AG10803 (cell line): ENCODE data around the gene DPYSL3.

ENCODE experiments used
- DNase-seq: peaks from one replicate; pipeline ENCODE4 v3.0.0; 2010; ENCODE audit warnings: low read depth
- H3K4me3 ChIP-seq: 2 replicates; pipeline ENCODE4 v1.5.1; 2011; ENCODE audit warnings: mild to moderate bottlenecking, low read length, control low read depth
- CTCF ChIP-seq: conservative IDR thresholded peaks from 2 replicates; pipeline ENCODE4 v1.5.1; 2011; ENCODE audit warnings: mild to moderate bottlenecking, low read length, control low read depth, inconsistent platforms

Gene DPYSL3

GRCh38 chr5:147530530-147531389 is 20.9 kb upstream of the DPYSL3 start:
- no peak for TF ChIP-seq CTCF
- DNase-seq, result peak; percentile 76
- H3K4me3 ChIP-seq, result no peak overlapping the region

DNA sequence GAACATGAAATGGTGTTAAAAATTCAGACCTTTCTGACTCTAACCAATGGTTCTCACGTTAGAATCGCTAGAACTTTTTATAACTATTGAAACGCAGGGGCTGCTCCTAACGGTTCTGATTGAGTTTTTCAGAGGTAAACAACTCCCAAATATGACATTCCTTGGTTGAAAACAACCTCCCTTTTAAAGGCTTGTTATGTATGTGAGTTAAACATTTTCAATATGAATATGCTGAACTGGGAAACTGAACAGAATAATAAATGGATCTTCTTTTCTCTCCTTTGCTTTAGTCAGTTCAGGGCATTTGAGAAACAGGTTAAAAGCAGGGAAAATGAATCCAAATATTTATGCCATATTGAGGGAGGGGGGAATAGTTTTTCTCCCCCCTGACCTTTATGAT is 13.2 kb upstream of the DPYSL3 start:
- TF ChIP-seq CTCF, result no peak
- H3K4me3 ChIP-seq, result no peak overlapping the region
- DNase-seq, result no peak

DNA sequence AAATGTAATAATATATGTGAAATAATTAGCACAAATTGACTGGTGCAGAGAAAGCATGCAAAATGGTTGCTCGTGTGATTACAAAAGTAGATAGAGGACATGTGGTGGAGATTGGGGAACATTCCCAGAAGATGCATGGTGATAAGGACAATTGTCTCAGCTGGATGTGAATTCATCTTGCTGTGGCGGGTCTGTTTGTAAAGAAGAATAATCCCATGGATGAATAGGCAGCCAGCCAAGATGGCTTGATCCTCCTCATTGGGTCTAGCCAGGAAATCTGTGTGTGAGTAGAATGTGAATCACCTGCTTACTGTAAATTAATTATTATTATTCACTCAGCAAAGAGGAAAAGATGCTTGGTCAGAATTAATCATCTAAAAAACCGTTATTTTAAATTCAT is 12.6 kb upstream of the DPYSL3 start:
- no peak overlapping the region for H3K4me3 ChIP-seq
- no peak for TF ChIP-seq CTCF
- no peak for DNase-seq

GRCh38 chr5:147520450-147520849 is 10.6 kb upstream of the DPYSL3 start:
- H3K4me3 ChIP-seq, result no peak overlapping the region
- no peak for DNase-seq
- TF ChIP-seq CTCF, result no peak

DNA sequence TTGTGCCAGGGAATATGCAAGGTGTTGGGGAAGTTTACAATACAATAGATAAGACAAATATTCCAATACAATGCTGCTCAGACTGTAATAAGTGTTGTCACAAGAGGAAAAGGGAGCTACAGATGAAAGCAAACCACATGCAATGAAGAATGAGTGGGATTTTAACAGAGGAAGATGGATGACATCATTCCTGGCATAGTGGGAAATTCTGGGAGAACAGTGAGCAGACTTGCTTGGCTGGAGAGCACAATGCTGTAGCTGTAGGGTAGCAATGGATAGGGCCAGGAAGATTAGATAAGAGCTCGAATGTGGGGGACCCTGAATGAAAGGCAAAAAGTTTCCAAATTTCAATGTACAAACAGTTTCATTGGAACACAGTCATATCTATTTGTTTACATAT is 9.5 kb upstream of the DPYSL3 start:
- no peak for DNase-seq
- H3K4me3 ChIP-seq, result no peak overlapping the region
- no peak for TF ChIP-seq CTCF

- no peak overlapping the region for H3K4me3 ChIP-seq
- TF ChIP-seq CTCF, result no peak
- no peak for DNase-seq
Measured at GRCh38 chr5:147517383-147517782, 7.5 kb upstream of the DPYSL3 start.

GRCh38 chr5:147515269-147515668 is 5.4 kb upstream of the DPYSL3 start:
- TF ChIP-seq CTCF, result no peak
- no peak for DNase-seq
- no peak overlapping the region for H3K4me3 ChIP-seq
